Fibroblast of gingiva (primary cell): ENCODE data around the gene PSMD8.
"Not testable (repeated sequence)": the region's sequence is repeated elsewhere in the genome, so short reads cannot be mapped to it uniquely, and the experiment has no call there.

Source experiments
- DNase-seq: peaks from one replicate; pipeline ENCODE4 v3.0.0-alpha.2; 2011; ENCODE audit warnings: low read depth

The PSMD8 gene

GRCh38 chr19:38387550-38388348, 13.4 kb downstream of the PSMD8 start, which contains the start of gene GGN:
GGN (minus strand) TSS chr19:38388034; CDS start chr19:38387261, 773 bp downstream.
- peak; percentile 90 for DNase-seq

- DNase-seq: peak; percentile 59
Observed at GRCh38 chr19:38388349-38389100, 14.2 kb downstream of the PSMD8 start, which contains the start of gene SPRED3. SPRED3 (plus strand) TSS chr19:38388697; CDS start chr19:38390303, 1,606 bp downstream.

- peak; percentile 52 for DNase-seq
Observed at GRCh38 chr19:38389101-38389925, 14.9 kb downstream of the PSMD8 start.

GRCh38 chr19:38389957-38390924, 15.9 kb downstream of the PSMD8 start:
- no peak for DNase-seq

GRCh38 chr19:38391911-38392464, 17.6 kb downstream of the PSMD8 start:
- DNase-seq: no peak

- DNase-seq: no peak
Observed at GRCh38 chr19:38392707-38393308, 18.4 kb downstream of the PSMD8 start.

- DNase-seq: no peak
Observed at GRCh38 chr19:38394488-38394887, 20.1 kb downstream of the PSMD8 start.

GRCh38 chr19:38395381-38396114, 21.2 kb downstream of the PSMD8 start:
- DNase-seq: no peak

- DNase-seq: no peak
Observed at GRCh38 chr19:38399081-38399480, 24.7 kb downstream of the PSMD8 start.

- no peak for DNase-seq
Observed at GRCh38 chr19:38399537-38399936, 25.2 kb downstream of the PSMD8 start.

- no peak for DNase-seq
Observed at GRCh38 chr19:38400361-38400760, 26.0 kb downstream of the PSMD8 start.

GRCh38 chr19:38401148-38401547, 26.8 kb downstream of the PSMD8 start:
- DNase-seq: peak; percentile 13

GRCh38 chr19:38402623-38402966, 28.2 kb downstream of the PSMD8 start:
- DNase-seq: no peak

GRCh38 chr19:38402967-38403674, 28.8 kb downstream of the PSMD8 start, which contains the start of gene FAM98C:
FAM98C (plus strand) TSS chr19:38403093; CDS start chr19:38403154, 61 bp downstream.
- peak; percentile 95 for DNase-seq

- no peak for DNase-seq
Observed at GRCh38 chr19:38404858-38405257, 30.5 kb downstream of the PSMD8 start.

- DNase-seq: no peak
Observed at GRCh38 chr19:38405276-38405675, 30.9 kb downstream of the PSMD8 start.

- peak; percentile 30 for DNase-seq
Observed at GRCh38 chr19:38409631-38410133, 35.3 kb downstream of the PSMD8 start.

GRCh38 chr19:38410407-38410806, 36.0 kb downstream of the PSMD8 start:
- not testable (repeated sequence) for DNase-seq
